ENCODE results near the gene SRRM4.

DNA sequence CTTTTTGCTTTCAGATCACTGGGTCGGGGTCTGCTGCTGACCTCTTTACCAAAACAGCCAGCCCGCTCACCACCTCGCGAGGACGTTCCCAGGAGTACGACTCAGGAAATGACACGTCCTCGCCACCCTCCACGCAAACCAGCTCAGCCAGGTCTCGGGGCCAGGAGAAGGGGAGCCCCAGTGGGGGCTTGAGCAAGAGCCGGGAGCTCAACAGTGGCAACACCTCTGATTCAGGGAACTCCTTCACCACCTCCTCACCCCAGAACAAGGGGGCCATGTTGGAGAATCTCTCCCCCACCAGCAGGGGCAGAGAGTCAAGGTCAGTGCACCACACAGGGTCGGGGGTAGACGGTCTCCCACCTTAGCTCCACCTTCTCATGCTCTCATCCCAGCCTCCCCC, 164.0 kb downstream of the SRRM4 start:
- TF ChIP-seq CTCF (conservative IDR thresholded peaks at IDR 0.05; ENCODE audit: low read depth, low read length), result no peak
- TF ChIP-seq EZH2 (IDR thresholded peaks at IDR 0.05; ENCODE audit: low read length, unreplicated experiment), result no peak
- no peak for TF ChIP-seq EZH2phosphoT487 (IDR thresholded peaks at IDR 0.05; ENCODE audit: borderline replicate concordance, low read length)
